K562 (cell line): ENCODE measurements around the gene OBP2A. TPM values are rescaled to one million over a fixed set of nuclear protein-coding genes. Genes with fewer than 3 reads are reported as not detected.

ENCODE experiments used
- ATAC-seq: fragments of 200-7000 bp; cut with Tn5 transposase; 3 replicates; pipeline ENCODE4 v1.9.1; 2020; ENCODE audit warnings: moderate library complexity
- BruUV-seq: library from RNA; stranded (reverse); fragments of 400-500 nt; replicated peaks from 2 replicates; lab custom pipeline; 2021; lab: Mats Ljungman, UMichigan
- CTCF ChIA-PET: fragments of 300-600 bp; formaldehyde crosslinking; extraction: SDS; loops from one replicate; lab custom pipeline; 2021; ENCODE audit warnings: low intra/inter-chr PET ratio; lab: Yijun Ruan, JAX
- POLR2A ChIA-PET: fragments of 300-600, 350-650 bp; sonication (Branson Sonifier 250); formaldehyde crosslinking; extraction: SDS; loops from one replicate; lab custom pipeline; 2021; ENCODE audit warnings: antibody characterized with exemption, inconsistent platforms; lab: Yijun Ruan, JAX
- DNase-seq, 4 experiments: peaks; one replicate each; pipeline versions ENCODE4 v3.0.0 to v3.0.0-alpha.2; 2011 to 2018; ENCODE audit warnings: low spot score in 3 of 4, mixed read lengths in 3 of 4; ENCODE audit errors: extremely low read depth in 1 of 4
- FAIRE-seq: peaks from 2 replicates; lab custom pipeline; 2011; peaks lifted over from hg19 to GRCh38; lab: Jason Lieb, UNC
- H2AFZ ChIP-seq: 2 replicates; pipeline ENCODE4 v1.6.0; 2011; ENCODE audit warnings: low read depth, low read length, control low read depth, inconsistent platforms
- H3K27ac ChIP-seq: fragments of 200-600 bp; 3 replicates; pipeline ENCODE4 v1.8.0; 2011; ENCODE audit warnings: low read depth, mild to moderate bottlenecking, control low read depth, inconsistent platforms, low read length, moderate library complexity, mixed read lengths; ENCODE audit errors: extremely low read depth
- H3K27me3 ChIP-seq, 2 experiments: fragments of 300-600 bp in 1 of 2; 2 replicates in 1 of 2; 3 replicates in 1 of 2; pipeline versions ENCODE4 v1.6.0 to v1.8.0; 2011; ENCODE audit warnings: inconsistent platforms in 2 of 2, low read length in 2 of 2, mild to moderate bottlenecking in 1 of 2, mixed read lengths in 1 of 2, moderate library complexity in 1 of 2; ENCODE audit not compliant: control insufficient read depth in 2 of 2, insufficient read depth in 2 of 2
- H3K36me3 ChIP-seq: fragments of 300-600 bp; 3 replicates; pipeline ENCODE4 v1.8.0; 2011; ENCODE audit warnings: mild to moderate bottlenecking, low read length, inconsistent platforms; ENCODE audit not compliant: control insufficient read depth, insufficient read depth
- H3K4me1 ChIP-seq, 2 experiments: fragments of 200-600 bp in 1 of 2; replicated peaks in 1 of 2; 2 replicates in 1 of 2; 3 replicates in 1 of 2; pipeline versions ENCODE4 v1.5.1 to v1.8.0; 2011; ENCODE audit warnings: inconsistent platforms in 2 of 2, low read length in 2 of 2, mild to moderate bottlenecking in 1 of 2, mixed read lengths in 1 of 2, moderate library complexity in 1 of 2; ENCODE audit not compliant: control insufficient read depth in 2 of 2, insufficient read depth in 2 of 2
- H3K4me2 ChIP-seq: 2 replicates; pipeline ENCODE4 v1.6.1; 2011; ENCODE audit warnings: low read length, control low read depth, inconsistent platforms, mixed read lengths; ENCODE audit not compliant: insufficient read depth
- H3K4me3 ChIP-seq: fragments of 200-600 bp; sonication (generic), shearing (Covaris generic); 2 replicates; pipeline ENCODE4 v1.5.1; 2016; ENCODE audit warnings: control low read depth, inconsistent platforms
- H3K79me2 ChIP-seq: fragments of 200-600 bp; 3 replicates; pipeline ENCODE4 v1.8.0; 2011; ENCODE audit warnings: low read length, inconsistent platforms; ENCODE audit not compliant: control insufficient read depth, insufficient read depth
- H3K9ac ChIP-seq, 2 experiments: 2 replicates each; pipeline versions ENCODE4 v1.6.0 to v1.6.1; 2011; ENCODE audit warnings: low read depth in 2 of 2, low read length in 2 of 2, control low read depth in 1 of 2, inconsistent platforms in 1 of 2, mild to moderate bottlenecking in 1 of 2, mixed read lengths in 1 of 2; ENCODE audit not compliant: insufficient read depth in 1 of 2
- H3K9me1 ChIP-seq: one replicate; pipeline ENCODE4 v1.6.0; 2011; ENCODE audit warnings: inconsistent platforms, mild to moderate bottlenecking, low read length, moderate library complexity; ENCODE audit not compliant: control insufficient read depth, insufficient read depth
- H3K9me3 ChIP-seq: replicated peaks from 2 replicates; pipeline ENCODE4 v1.5.1; 2011; ENCODE audit warnings: low read depth, low read length, inconsistent platforms; ENCODE audit not compliant: control insufficient read depth, insufficient read depth
- H4K20me1 ChIP-seq: replicated peaks from 2 replicates; pipeline ENCODE4 v1.6.1; 2011; ENCODE audit warnings: low read length, inconsistent platforms, mixed read lengths; ENCODE audit not compliant: control insufficient read depth, insufficient read depth
- CHCHD3 ChIP-seq: fragments of 250-450 bp; sonication (Bioruptor Pico); IDR thresholded peaks from 2 replicates; pipeline ENCODE4 v2.1.2; 2022; ENCODE audit warnings: mild to moderate bottlenecking
- TCF7 ChIP-seq: sonication (generic); IDR thresholded peaks from 2 replicates; pipeline ENCODE4 v1.6.1; 2016; ENCODE audit warnings: antibody characterized with exemption, borderline replicate concordance
- ZNF24 ChIP-seq: fragments of 450-650 bp; IDR thresholded peaks from 2 replicates; pipeline ENCODE4 v1.6.1; 2016
- WGBS: fragments of 100-300 bp; shearing (Covaris generic); methylation state at CpG from one replicate; pipeline ENCODE4 v1.1.6; 2016; ENCODE audit warnings: low coverage, mixed read lengths; ENCODE audit not compliant: insufficient coverage; ENCODE audit errors: missing lambda C conversion rate; 5-methylcytosine and 5-hydroxymethylcytosine counted together
- in situ Hi-C: fragments of 300-500 bp; cut with MboI; formaldehyde crosslinking; loops from 4 replicates; pipeline ENCODE4 v1.15.0; 2018; ENCODE audit warnings: inconsistent platforms, mixed read lengths
- intact Hi-C: fragments of 100-400 bp; cut with micrococcal nuclease; formaldehyde crosslinking; loops from 2 replicates; pipeline ENCODE4 v1.14.2; 2022
- polyA plus RNA-seq, 8 experiments: library from polyadenylated mRNA; depleted of rRNA in 4 of 8; stranded (reverse) in 5 of 8; unstranded in 3 of 8; fragments of >200 nt; fragmentation: Nextera tagmentation in 2 of 8; fragmentation: Illumina TruSeq in 1 of 8; extraction: Ambion mirVana in 2 of 8; extraction: Trizol in 1 of 8; gene quantifications; 2 replicates each; pipeline versions ENCODE4 v1.2.1 to v1.2.3, GENCODE V29; 2011 to 2014; ENCODE audit warnings: inconsistent platforms in 1 of 8, missing spikeins in 1 of 8
- total RNA-seq, 7 experiments: library from RNA; depleted of rRNA in 6 of 7; stranded (reverse); fragments of >200 nt in 6 of 7; fragmentation: Illumina TruSeq in 2 of 7; extraction: Trizol in 2 of 7; gene quantifications; 2 replicates each; pipeline versions ENCODE4 v1.2.1 to v1.2.3, GENCODE V29; 2011 to 2021; ENCODE audit warnings: low replicate concordance in 1 of 7
- TF ChIP-seq, protein P1 (sequence below), 3 experiments: fragments of 200-800 bp in 1 of 3; sonication (Bioruptor generic) in 1 of 3; sonication (generic) in 1 of 3; formaldehyde crosslinking in 1 of 3; IDR thresholded peaks; 2 replicates each; pipeline versions ENCODE4 v1.6.1 to v1.8.0; 2016 to 2022; ENCODE audit warnings: mild to moderate bottlenecking in 2 of 3, missing compliant biosample characterization in 2 of 3, missing genetic modification characterization in 2 of 3, missing genetic modification reagents in 1 of 3
- TF ChIP-seq, protein P2 (sequence below), 2 experiments: IDR thresholded peaks in 1 of 2; conservative IDR thresholded peaks in 1 of 2; 2 replicates each; pipeline ENCODE4 v1.6.1; 2016; ENCODE audit warnings: low read depth in 2 of 2, mild to moderate bottlenecking in 1 of 2, missing compliant biosample characterization in 1 of 2, missing genetic modification characterization in 1 of 2, moderate library complexity in 1 of 2

OBP2A gene
- total and polyA plus RNA-seq, 9 of the 15 experiments (the other 6 are each of a cell fraction or from before 2014, with no cell fraction given), result not detected

DNA sequence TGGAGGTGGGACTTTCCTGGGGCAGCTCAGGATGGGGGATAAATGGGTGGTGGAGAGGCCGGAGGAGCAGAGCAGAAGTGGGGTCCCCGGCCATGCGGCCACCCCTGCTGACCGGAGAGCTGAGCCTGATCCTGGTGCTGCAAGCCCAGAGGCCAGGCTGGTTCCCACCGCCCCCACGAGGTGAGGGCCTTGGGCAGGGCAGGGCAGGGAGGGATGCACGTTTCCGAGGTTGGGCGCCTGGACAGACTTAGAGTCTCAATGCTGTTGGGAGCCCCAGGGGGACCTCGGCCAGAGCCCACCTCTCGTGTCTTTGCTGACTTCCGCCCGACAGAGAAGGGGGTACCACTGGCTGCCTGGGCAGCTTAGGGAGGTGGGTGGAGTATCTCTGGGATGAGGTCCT is 5.5 kb downstream of the OBP2A start:
- Histone ChIP-seq H3K4me2 (no peak overlapping the region), H3K4me3 (no peak overlapping the region), H3K9ac (no peak overlapping the region), H2AFZ (no peak overlapping the region), H3K27ac (no peak overlapping the region), H3K79me2 (no peaks in the 10 kb centered on the region), H3K4me1 (peaks cover 5 to 26% of the 10 kb centered on the region in 2 experiments; a peak in 3 of 5 replicates)
- ChIA-PET CTCF (no interaction called here), POLR2A (interaction anchor here (0.6 to 1.0 kb wide), 5 partner anchors 8 to 247 kb away, joined by 3 to 4 read pairs (median 3); no protein-coding TSS in a partner anchor)
- in situ Hi-C loops (no loop called here), intact Hi-C loops (no loop called here)
- FAIRE-seq, result no peak
- BruUV-seq, result no TSS peak
- 18% methylated on average over 8 of the region's 13 CpGs for whole genome bisulfite sequencing
- TF ChIP-seq ZNF24 (no peak), CHCHD3 (no peak), TCF7 (no peak)
- TF ChIP-seq, protein P1, sequence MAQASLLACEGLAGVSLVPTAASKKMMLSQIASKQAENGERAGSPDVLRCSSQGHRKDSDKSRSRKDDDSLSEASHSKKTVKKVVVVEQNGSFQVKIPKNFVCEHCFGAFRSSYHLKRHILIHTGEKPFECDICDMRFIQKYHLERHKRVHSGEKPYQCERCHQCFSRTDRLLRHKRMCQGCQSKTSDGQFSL (CRISPR knock-in tag; IDR thresholded peaks at IDR 0.05), result no peak
- TF ChIP-seq, protein P1 (tag; IDR thresholded peaks at IDR 0.05), result no peak
- TF ChIP-seq, protein P2, sequence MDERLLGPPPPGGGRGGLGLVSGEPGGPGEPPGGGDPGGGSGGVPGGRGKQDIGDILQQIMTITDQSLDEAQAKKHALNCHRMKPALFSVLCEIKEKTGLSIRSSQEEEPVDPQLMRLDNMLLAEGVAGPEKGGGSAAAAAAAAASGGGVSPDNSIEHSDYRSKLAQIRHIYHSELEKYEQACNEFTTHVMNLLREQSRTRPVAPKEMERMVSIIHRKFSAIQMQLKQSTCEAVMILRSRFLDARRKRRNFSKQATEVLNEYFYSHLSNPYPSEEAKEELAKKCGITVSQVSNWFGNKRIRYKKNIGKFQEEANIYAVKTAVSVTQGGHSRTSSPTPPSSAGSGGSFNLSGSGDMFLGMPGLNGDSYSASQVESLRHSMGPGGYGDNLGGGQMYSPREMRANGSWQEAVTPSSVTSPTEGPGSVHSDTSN (CRISPR knock-in tag; IDR thresholded peaks at IDR 0.05; ENCODE audit: low read depth), result no peak
- TF ChIP-seq, protein P2 (tag; conservative IDR thresholded peaks at IDR 0.05; ENCODE audit: low read depth), result no peak
- TF ChIP-seq, all 486 proteins: peak for 0
- H3K9me1 ChIP-seq, result no peaks in the 10 kb centered on the region
- DNase-seq (no peak), ATAC-seq (no peak)
- 0 out of 2 replicates have a peak, but pooled peaks cover 3% of the 10 kb centered on the region for H4K20me1 ChIP-seq
- H3K27me3 ChIP-seq, result peaks cover 21 to 62% of the 10 kb centered on the region in 2 experiments; a peak in 4 of 5 replicates
- no peaks in the 10 kb centered on the region for H3K9me3 ChIP-seq
- H3K36me3 ChIP-seq, result no peaks in the 10 kb centered on the region
